Measurements from ENCODE around the gene TCF7L2.

- no peak for TF ChIP-seq CTCF (IDR thresholded peaks at IDR 0.05)
- TF ChIP-seq POLR2A (IDR thresholded peaks at IDR 0.05), result no peak
Observed at GRCh38 chr10:113017376-113017775, 67.3 kb downstream of the TCF7L2 start.

Measured in adrenal gland (tissue), 5 donors.